ENCODE results near the gene CDK12. TPM values are rescaled to one million over a fixed set of nuclear protein-coding genes. Genes with fewer than 3 reads are reported as not detected.

The CDK12 gene
- 131 and 199 TPM in 2 replicates for total RNA-seq (2011; cell fraction: chromatin; rRNA removed; ENCODE audit: low replicate concordance)
- total RNA-seq (2011; cell fraction: nucleolus; rRNA removed), result 65.4 and 66.8 TPM in 2 replicates
- total RNA-seq (2011; cell fraction: nucleoplasm; rRNA removed), result 90.0 and 108 TPM in 2 replicates
- 35.1 and 45.6 TPM in 2 replicates for total RNA-seq (2014; rRNA removed)
- 38.1 and 39.0 TPM in 2 replicates for total RNA-seq (2014; rRNA removed; fragmentation: Illumina TruSeq; extraction: Trizol)
- 48.7 and 51.5 TPM in 2 replicates for total RNA-seq (2015; rRNA removed; fragmentation: Illumina TruSeq; extraction: Trizol)
- 63.7 and 65.6 TPM in 2 replicates for total RNA-seq (2021)
- 23.5 and 36.8 TPM in 2 replicates for polyA plus RNA-seq (2011; rRNA removed)
- 15.9 and 26.1 TPM in 2 replicates for polyA plus RNA-seq (2011; cell fraction: cytosol; rRNA removed)
- 25.6 and 63.0 TPM in 2 replicates for polyA plus RNA-seq (2011; cell fraction: nucleus; rRNA removed)
- polyA plus RNA-seq (2012), result 32.5 and 32.9 TPM in 2 replicates
- polyA plus RNA-seq (2014; fragmentation: Illumina TruSeq; extraction: Trizol), result 49.2 and 52.2 TPM in 2 replicates
- 1 to 10 TPM; 3.4 to 3.7 TPM for polyA plus RNA-seq (2014; fragmentation: Nextera tagmentation; extraction: Ambion mirVana)
- 29.1 and 33.1 TPM in 2 replicates for polyA plus RNA-seq (2014; rRNA removed)
- 51.1 and 73.2 TPM in 2 replicates for polyA minus RNA-seq (2011; rRNA and poly(A)+ RNA removed)
- polyA minus RNA-seq (2011; cell fraction: cytosol; rRNA and poly(A)+ RNA removed), result 42.8 and 63.1 TPM in 2 replicates
- polyA minus RNA-seq (2011; cell fraction: nucleus; rRNA and poly(A)+ RNA removed), result 36.4 and 40.9 TPM in 2 replicates
- percentile 80 among the genes with signal in this experiment for Bru-seq, nascent RNA
- BruChase-seq, experiment 1, labeled RNA remaining after a 2-hour chase, result percentile 86 among the genes with signal in this experiment
- BruChase-seq, experiment 2, labeled RNA remaining after a 6-hour chase, result percentile 89 among the genes with signal in this experiment
- long read RNA-seq, experiment 1, full-length matches to known transcripts, result 55 of 109 reads
- long read RNA-seq, experiment 1, partial matches to known transcripts, result 32 of 109 reads
- long read RNA-seq, experiment 1, other reads (novel, unspliced or antisense), result 22 of 109 reads
- long read RNA-seq, experiment 2, full-length matches to known transcripts, result 10 of 43 reads
- long read RNA-seq, experiment 2, partial matches to known transcripts, result 3 of 43 reads
- long read RNA-seq, experiment 2, other reads (novel, unspliced or antisense), result 30 of 43 reads
- long read RNA-seq, experiment 3, partial matches to known transcripts, result 2 of 16 reads
- long read RNA-seq, experiment 3, other reads (novel, unspliced or antisense), result 12 of 16 reads

DNA sequence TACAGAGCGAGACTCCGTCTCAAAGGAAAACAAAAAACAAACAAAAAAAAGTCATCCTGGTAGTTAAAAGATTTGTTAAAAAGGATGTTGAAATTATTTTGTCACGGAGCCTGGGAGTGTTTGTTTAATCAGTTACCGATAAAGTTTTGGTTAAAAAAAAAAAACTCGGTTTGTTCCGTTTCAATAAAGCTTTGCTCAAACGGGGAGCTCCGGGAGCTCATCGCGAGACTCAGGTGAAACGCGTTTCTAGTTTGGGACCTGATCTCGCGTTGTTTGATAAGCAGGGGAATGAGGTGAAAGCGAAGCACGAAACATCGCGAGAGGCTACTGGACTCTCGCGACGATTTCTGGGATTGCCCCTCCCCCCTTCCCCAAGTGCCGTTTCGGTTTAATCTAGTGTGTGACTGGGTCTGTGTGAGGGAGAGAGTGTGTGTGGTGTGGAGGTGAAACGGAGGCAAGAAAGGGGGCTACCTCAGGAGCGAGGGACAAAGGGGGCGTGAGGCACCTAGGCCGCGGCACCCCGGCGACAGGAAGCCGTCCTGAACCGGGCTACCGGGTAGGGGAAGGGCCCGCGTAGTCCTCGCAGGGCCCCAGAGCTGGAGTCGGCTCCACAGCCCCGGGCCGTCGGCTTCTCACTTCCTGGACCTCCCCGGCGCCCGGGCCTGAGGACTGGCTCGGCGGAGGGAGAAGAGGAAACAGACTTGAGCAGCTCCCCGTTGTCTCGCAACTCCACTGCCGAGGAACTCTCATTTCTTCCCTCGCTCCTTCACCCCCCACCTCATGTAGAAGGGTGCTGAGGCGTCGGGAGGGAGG lies at the start of gene CDK12:
TSS of gene CDK12 (plus strand) at position 374 of the 813 bp plus-strand sequence. CDS start 586 bp downstream, outside the sequence.
- WGBS (ENCODE audit: insufficient coverage, low coverage, missing lambda C conversion rate), result 2% methylated on average over 29 of the region's 51 CpGs
- H3K4me1 ChIP-seq (replicated peaks in 1 of 2; ENCODE audit: control insufficient read depth in 2 of 2, insufficient read depth in 2 of 2, low read length in 2 of 2), result peaks cover 0 to 5% of the 10 kb centered on the region in 2 experiments; a peak in 1 of 5 replicates
- no peaks in the 10 kb centered on the region for H3K27me3 ChIP-seq (ENCODE audit: control insufficient read depth in 2 of 2, insufficient read depth in 2 of 2, low read length in 2 of 2)
- ATAC-seq, result peak; percentile 87
- DNase-seq (ENCODE audit: extremely low read depth in 1 of 4, low spot score in 3 of 4), result peak; percentile 96 to 100 (median 96)
- intact Hi-C loops (cut with micrococcal nuclease), result no loop called here
- H2AFZ ChIP-seq (ENCODE audit: low read depth, low read length), result peak within 1 kb of the TSS; percentile 94
- H3K9ac ChIP-seq (ENCODE audit: insufficient read depth in 1 of 2, low read depth in 2 of 2, low read length in 2 of 2), result peak within 1 kb of the TSS; percentile 95 to 100
- in situ Hi-C loops (cut with MboI), result no loop called here
- peak within 1 kb of the TSS; percentile 88 for H3K4me3 ChIP-seq
- FAIRE-seq, result peak; percentile 100
- H3K27ac ChIP-seq (ENCODE audit: extremely low read depth, low read depth, low read length), result peak within 1 kb of the TSS; percentile 100
- H3K36me3 ChIP-seq (ENCODE audit: control insufficient read depth, insufficient read depth, low read length), result peaks cover 13% of the 10 kb centered on the region; the same call in 1 of the 3 replicates
- CTCF ChIA-PET (ENCODE audit: low intra/inter-chr PET ratio), result no interaction called here
- no peaks in the 10 kb centered on the region for H3K9me3 ChIP-seq (replicated peaks; ENCODE audit: control insufficient read depth, insufficient read depth, low read depth, low read length)
- TSS peak; percentile 91 for BruUV-seq (replicated peaks)
- POLR2A ChIA-PET, result interaction anchor here (0.6 to 7.0 kb wide), 22 partner anchors 9 to 484 kb away, joined by 3 to 72 read pairs (median 3); partner anchors contain the start of genes FBXL20, MED1, PGAP3 and RPL19
- peaks cover 51% of the 10 kb centered on the region for H3K79me2 ChIP-seq (ENCODE audit: control insufficient read depth, insufficient read depth, low read length)
- H3K9me1 ChIP-seq (ENCODE audit: control insufficient read depth, insufficient read depth, low read length), result no peaks in the 10 kb centered on the region
- H4K20me1 ChIP-seq (replicated peaks; ENCODE audit: control insufficient read depth, insufficient read depth, low read length), result peaks cover 22% of the 10 kb centered on the region
- H3K4me2 ChIP-seq (ENCODE audit: insufficient read depth, low read length), result peak within 1 kb of the TSS; percentile 95
- TF ChIP-seq ZNF175 (CRISPR knock-in tag; IDR thresholded peaks at IDR 0.05; ENCODE audit: low read depth) (peak; percentile 68; the same call in 1 of the 2 replicates), AFF1 (IDR thresholded peaks at IDR 0.05; ENCODE audit: low read depth in 1 of 2, partially characterized antibody in 2 of 2) (peak; percentile 43 to 70), TAL1 (IDR thresholded peaks at IDR 0.05) (no peak), ETV1 (tag; conservative IDR thresholded peaks at IDR 0.05; ENCODE audit: low read depth) (peak; percentile 81), ZKSCAN1 (IDR thresholded peaks at IDR 0.05; ENCODE audit: low read depth, low read length) (peak; percentile 98), ELF2 (CRISPR knock-in tag; IDR thresholded peaks at IDR 0.05) (peak; percentile 16; the same call in 1 of the 2 replicates), CXXC5 (CRISPR knock-in tag; IDR thresholded peaks at IDR 0.05) (peak; percentile 75), FOXP4 (CRISPR knock-in tag; IDR thresholded peaks at IDR 0.05; ENCODE audit: borderline replicate concordance) (no peak), DIDO1 (tag; IDR thresholded peaks at IDR 0.05; ENCODE audit: low read depth) (peak; percentile 86)

Measured in K562 (cell line).